HepG2 (cell line): ENCODE measurements around the gene CNTRL. TPM values are rescaled to one million over a fixed set of nuclear protein-coding genes. Genes with fewer than 3 reads are reported as not detected.

ENCODE experiments used
- KLF6 ChIP-seq: IDR thresholded peaks from 2 replicates; pipeline ENCODE4 v1.8.0; 2016; ENCODE audit warnings: missing biosample characterization, missing genetic modification reagents
- MED1 ChIP-seq: sonication (generic); formaldehyde crosslinking; IDR thresholded peaks from 2 replicates; pipeline ENCODE4 v1.4.0; 2020; ENCODE audit warnings: missing genetic modification reagents
- MIXL1 ChIP-seq: IDR thresholded peaks from 2 replicates; pipeline ENCODE4 v1.6.1; 2016
- NR2F2 ChIP-seq: IDR thresholded peaks from 2 replicates; pipeline ENCODE4 v1.6.1; 2012; ENCODE audit warnings: low read depth, inconsistent platforms, borderline replicate concordance
- THAP11 ChIP-seq: IDR thresholded peaks from 2 replicates; pipeline ENCODE4 v1.6.1; 2016; ENCODE audit warnings: missing biosample characterization, missing genetic modification reagents
- THAP9 ChIP-seq: sonication (generic); formaldehyde crosslinking; IDR thresholded peaks from 2 replicates; pipeline ENCODE4; 2020; ENCODE audit warnings: missing genetic modification reagents, mild to moderate bottlenecking, borderline replicate concordance
- ZNF274 ChIP-seq: sonication (generic); formaldehyde crosslinking; IDR thresholded peaks from 2 replicates; pipeline ENCODE4 v1.5.1; 2020; ENCODE audit warnings: mild to moderate bottlenecking, missing genetic modification reagents
- ZNF296 ChIP-seq: sonication (generic); formaldehyde crosslinking; conservative IDR thresholded peaks from 2 replicates; pipeline ENCODE4 v1.5.0; 2020; ENCODE audit warnings: mild to moderate bottlenecking, missing genetic modification reagents
- ZNF317 ChIP-seq: sonication (generic); formaldehyde crosslinking; IDR thresholded peaks from 2 replicates; pipeline ENCODE4 v1.5.0; 2020; ENCODE audit warnings: mild to moderate bottlenecking, missing genetic modification reagents
- ZNF691 ChIP-seq: sonication (generic); formaldehyde crosslinking; IDR thresholded peaks from 2 replicates; pipeline ENCODE4 v1.4.0; 2020; ENCODE audit warnings: missing genetic modification reagents, low read depth, mild to moderate bottlenecking, borderline replicate concordance
- ZNF740 ChIP-seq: sonication (generic); formaldehyde crosslinking; IDR thresholded peaks from 2 replicates; pipeline ENCODE4 v1.4.0; 2020; ENCODE audit warnings: missing genetic modification reagents
- polyA plus RNA-seq, 8 experiments: library from polyadenylated mRNA; depleted of rRNA in 3 of 8; stranded (reverse) in 7 of 8; unstranded in 1 of 8; fragments of >200 nt; fragmentation: Illumina TruSeq in 4 of 8; extraction: Trizol in 4 of 8; gene quantifications; 2 replicates each; pipeline versions ENCODE4 v1.2.1 to v1.2.3, GENCODE V29; 2011 to 2016; ENCODE audit warnings: low read depth in 4 of 8, missing spikeins in 1 of 8, mixed read lengths in 1 of 8; ENCODE audit not compliant: insufficient read depth in 1 of 8
- total RNA-seq, 5 experiments: library from RNA; depleted of rRNA; stranded (reverse); fragments of >200 nt; fragmentation: Illumina TruSeq; extraction: Trizol; gene quantifications; 2 replicates each; pipeline ENCODE4 v1.2.3, GENCODE V29; 2016; ENCODE audit warnings: low read depth in 1 of 5
- TF ChIP-seq, protein P1 (sequence below), 2 experiments: fragments of 450-650 bp in 1 of 2; sonication (generic) in 1 of 2; formaldehyde crosslinking in 1 of 2; IDR thresholded peaks; 2 replicates each; pipeline versions ENCODE4 v1.6.1 to v1.8.0; 2016 to 2022; ENCODE audit warnings: antibody characterized with exemption in 1 of 2, mild to moderate bottlenecking in 1 of 2, missing genetic modification reagents in 1 of 2
- TF ChIP-seq, protein P2 (sequence below): sonication (generic); formaldehyde crosslinking; IDR thresholded peaks from 2 replicates; pipeline ENCODE4 v1.9.0; 2021; ENCODE audit warnings: missing genetic modification reagents, mild to moderate bottlenecking, borderline replicate concordance

Gene CNTRL
- total and polyA plus RNA-seq, 2 of the 13 experiments (the other 11 are each of a cell fraction or from before 2014, with no cell fraction given), result 7.5 to 11.8 TPM

GRCh38 chr9:121074370-121075250 lies at the start of gene CNTRL (continued):
- TF ChIP-seq ZNF691 (CRISPR knock-in tag) (peak; percentile 95), NR2F2 (no peak), ZNF296 (no peak; the same call in 1 of the 2 replicates), KLF6 (CRISPR knock-in tag) (peak; percentile 94), ZNF274 (peak; percentile 97), MIXL1 (CRISPR knock-in tag) (no peak), MED1 (CRISPR knock-in tag) (peak; percentile 64), THAP9 (CRISPR knock-in tag) (peak; percentile 96), ZNF740 (CRISPR knock-in tag) (no peak), THAP11 (CRISPR knock-in tag) (peak; percentile 64), ZNF317 (peak; percentile 76)
- TF ChIP-seq, protein P1, sequence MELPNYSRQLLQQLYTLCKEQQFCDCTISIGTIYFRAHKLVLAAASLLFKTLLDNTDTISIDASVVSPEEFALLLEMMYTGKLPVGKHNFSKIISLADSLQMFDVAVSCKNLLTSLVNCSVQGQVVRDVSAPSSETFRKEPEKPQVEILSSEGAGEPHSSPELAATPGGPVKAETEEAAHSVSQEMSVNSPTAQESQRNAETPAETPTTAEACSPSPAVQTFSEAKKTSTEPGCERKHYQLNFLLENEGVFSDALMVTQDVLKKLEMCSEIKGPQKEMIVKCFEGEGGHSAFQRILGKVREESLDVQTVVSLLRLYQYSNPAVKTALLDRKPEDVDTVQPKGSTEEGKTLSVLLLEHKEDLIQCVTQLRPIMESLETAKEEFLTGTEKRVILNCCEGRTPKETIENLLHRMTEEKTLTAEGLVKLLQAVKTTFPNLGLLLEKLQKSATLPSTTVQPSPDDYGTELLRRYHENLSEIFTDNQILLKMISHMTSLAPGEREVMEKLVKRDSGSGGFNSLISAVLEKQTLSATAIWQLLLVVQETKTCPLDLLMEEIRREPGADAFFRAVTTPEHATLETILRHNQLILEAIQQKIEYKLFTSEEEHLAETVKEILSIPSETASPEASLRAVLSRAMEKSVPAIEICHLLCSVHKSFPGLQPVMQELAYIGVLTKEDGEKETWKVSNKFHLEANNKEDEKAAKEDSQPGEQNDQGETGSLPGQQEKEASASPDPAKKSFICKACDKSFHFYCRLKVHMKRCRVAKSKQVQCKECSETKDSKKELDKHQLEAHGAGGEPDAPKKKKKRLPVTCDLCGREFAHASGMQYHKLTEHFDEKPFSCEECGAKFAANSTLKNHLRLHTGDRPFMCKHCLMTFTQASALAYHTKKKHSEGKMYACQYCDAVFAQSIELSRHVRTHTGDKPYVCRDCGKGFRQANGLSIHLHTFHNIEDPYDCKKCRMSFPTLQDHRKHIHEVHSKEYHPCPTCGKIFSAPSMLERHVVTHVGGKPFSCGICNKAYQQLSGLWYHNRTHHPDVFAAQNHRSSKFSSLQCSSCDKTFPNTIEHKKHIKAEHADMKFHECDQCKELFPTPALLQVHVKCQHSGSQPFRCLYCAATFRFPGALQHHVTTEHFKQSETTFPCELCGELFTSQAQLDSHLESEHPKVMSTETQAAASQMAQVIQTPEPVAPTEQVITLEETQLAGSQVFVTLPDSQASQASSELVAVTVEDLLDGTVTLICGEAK (IDR thresholded peaks at IDR 0.05), result no peak
- TF ChIP-seq, protein P1 (CRISPR knock-in tag; IDR thresholded peaks at IDR 0.05), result peak; percentile 94
- TF ChIP-seq, protein P2, sequence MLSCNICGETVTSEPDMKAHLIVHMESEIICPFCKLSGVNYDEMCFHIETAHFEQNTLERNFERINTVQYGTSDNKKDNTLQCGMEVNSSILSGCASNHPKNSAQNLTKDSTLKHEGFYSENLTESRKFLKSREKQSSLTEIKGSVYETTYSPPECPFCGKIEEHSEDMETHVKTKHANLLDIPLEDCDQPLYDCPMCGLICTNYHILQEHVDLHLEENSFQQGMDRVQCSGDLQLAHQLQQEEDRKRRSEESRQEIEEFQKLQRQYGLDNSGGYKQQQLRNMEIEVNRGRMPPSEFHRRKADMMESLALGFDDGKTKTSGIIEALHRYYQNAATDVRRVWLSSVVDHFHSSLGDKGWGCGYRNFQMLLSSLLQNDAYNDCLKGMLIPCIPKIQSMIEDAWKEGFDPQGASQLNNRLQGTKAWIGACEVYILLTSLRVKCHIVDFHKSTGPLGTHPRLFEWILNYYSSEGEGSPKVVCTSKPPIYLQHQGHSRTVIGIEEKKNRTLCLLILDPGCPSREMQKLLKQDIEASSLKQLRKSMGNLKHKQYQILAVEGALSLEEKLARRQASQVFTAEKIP, result no peak
